HL-60/S4 treated with phorbol 12-myristate 13-acetate at 8.2 ng/mL for 4 days and 3 days (cell line): ENCODE measurements around the gene TMEM117.

Experiments used
- in situ Hi-C: fragments of 300-500 bp; cut with MboI; formaldehyde crosslinking; loops from 2 replicates; pipeline ENCODE4 v1.15.0; 2022; ENCODE audit warnings: low sequenced_read_pairs

TMEM117 gene

DNA sequence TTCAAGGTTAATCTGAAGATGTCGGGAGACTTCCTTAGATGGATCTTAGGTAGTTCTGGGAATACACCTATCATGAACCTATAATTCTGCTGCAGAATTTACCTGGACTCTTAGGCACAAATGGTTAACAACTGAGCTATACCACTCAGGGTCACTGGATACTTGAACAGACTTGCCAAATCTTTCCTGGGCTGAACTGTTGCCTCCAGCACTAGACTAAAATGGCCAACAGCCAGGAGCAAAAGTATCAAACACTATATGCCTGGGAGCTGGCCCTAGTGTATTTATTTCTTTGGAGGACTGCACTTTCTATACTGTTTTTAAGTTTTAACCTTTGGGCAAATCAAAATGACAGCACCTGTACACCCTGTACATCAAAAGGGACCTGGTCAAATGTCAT, 252.8 kb downstream of the TMEM117 start:
- in situ Hi-C loops, result no loop called here

GRCh38 chr12:44091948-44092606, 256.2 kb downstream of the TMEM117 start:
- in situ Hi-C loops, result no loop called here

GRCh38 chr12:44098786-44099185, 262.9 kb downstream of the TMEM117 start:
- in situ Hi-C loops, result no loop called here

- in situ Hi-C loops, result no loop called here
Observed at GRCh38 chr12:44099486-44099885, 263.6 kb downstream of the TMEM117 start.

- in situ Hi-C loops, result no loop called here
Observed at GRCh38 chr12:44100264-44100663, 264.4 kb downstream of the TMEM117 start.

DNA sequence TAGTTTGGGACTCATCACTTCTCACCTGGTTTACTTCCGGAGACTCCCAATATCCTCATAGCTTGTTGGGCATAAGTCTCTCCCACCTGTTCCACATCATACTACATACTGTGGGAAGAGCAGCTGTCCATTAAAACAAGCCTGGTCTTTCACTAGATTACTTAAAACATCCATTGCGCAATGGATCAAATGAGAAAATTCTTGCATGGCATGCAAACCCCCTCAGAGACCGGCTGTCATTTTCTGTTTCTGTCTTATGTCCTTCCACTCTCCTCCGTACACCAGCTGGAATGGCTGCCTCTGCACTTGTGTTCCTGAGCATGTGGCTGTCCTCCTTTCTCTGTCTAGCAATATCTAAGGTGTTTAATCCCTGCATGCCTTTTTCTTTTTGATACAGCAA, 265.6 kb downstream of the TMEM117 start:
- in situ Hi-C loops, result no loop called here

GRCh38 chr12:44114906-44115305, 279.0 kb downstream of the TMEM117 start:
- in situ Hi-C loops, result no loop called here

DNA sequence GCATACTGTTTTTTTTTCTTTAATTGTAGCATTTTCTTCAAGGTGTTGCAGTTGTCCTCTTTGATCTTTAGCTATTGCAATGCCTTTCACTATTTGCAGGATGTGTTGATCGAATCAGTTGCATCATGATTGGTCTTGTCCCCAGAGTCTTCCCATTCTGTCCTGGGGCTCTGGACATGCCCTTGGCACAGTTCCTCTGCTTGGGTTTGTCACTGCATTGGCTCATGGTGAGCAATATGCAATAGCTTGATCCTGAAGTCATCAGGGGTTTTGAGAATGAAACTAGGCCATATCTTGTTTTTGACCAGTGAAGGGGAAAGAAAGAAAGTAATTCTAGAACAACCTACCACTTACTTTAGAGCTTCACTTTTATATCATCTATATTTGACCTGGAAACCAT, 281.5 kb downstream of the TMEM117 start:
- in situ Hi-C loops, result no loop called here

DNA sequence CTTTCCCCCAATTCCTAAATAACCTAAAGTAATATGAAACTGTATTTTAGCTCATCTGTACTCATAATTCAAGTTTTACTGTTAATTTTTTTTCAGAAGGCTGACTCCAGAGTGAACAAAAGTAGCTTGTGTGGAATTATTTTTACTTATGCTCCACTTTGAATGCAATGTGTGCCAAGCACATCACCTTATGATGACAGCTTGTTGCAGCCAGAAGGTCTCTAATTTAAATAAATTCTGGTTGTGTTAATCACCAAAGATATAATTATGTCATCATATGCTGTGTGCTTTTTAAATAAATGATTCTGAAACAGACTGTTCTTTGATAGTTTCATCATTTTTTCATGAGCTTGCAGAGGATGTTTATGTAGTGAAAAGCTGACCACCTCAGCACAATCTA, 283.1 kb downstream of the TMEM117 start:
- in situ Hi-C loops, result no loop called here

- in situ Hi-C loops, result no loop called here
Observed at GRCh38 chr12:44126806-44127205, 290.9 kb downstream of the TMEM117 start.

- in situ Hi-C loops, result no loop called here
Observed at GRCh38 chr12:44127966-44128710, 292.3 kb downstream of the TMEM117 start.

DNA sequence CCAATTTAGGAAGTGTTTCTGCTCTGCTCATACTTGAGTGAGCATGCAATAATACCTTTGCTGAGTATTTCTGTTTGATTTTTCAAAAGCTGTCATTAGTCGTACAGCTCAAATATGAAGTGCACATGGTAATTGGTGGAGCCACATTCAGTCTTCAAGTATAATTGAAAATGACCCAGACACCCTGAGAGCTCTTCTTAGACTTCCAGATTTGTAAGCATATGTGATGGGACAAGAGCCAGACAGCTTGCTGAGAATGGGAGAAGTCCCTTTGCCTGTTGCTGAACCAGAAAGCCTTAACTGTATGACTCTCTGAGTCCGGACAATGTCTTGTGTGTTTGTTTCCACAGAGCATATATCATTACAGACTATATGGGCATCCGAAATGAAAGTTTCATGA, 307.3 kb downstream of the TMEM117 start:
- in situ Hi-C loops, result no loop called here

- in situ Hi-C loops, result no loop called here
Observed at GRCh38 chr12:44148936-44149335, 313.1 kb downstream of the TMEM117 start.

DNA sequence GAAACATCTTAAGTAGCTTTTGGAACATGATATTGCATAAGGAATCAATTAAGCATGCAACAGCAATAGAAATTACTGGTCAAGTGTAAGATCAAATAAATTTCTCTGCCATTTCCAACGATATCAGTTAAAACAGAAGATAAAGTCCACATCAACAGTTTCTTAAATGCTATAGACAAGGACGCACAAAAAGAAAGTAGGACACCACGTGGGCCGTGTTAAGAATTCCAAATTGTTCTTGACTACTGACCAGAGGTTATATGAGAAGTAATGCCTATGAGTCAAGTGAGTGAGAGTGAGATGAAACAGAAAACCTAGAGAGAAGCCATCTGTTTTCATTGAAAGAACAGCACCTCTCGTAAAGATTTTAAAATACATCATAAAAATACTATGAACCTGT, 318.2 kb downstream of the TMEM117 start:
- in situ Hi-C loops, result no loop called here

- in situ Hi-C loops, result no loop called here
Observed at GRCh38 chr12:44155358-44155757, 319.5 kb downstream of the TMEM117 start.

DNA sequence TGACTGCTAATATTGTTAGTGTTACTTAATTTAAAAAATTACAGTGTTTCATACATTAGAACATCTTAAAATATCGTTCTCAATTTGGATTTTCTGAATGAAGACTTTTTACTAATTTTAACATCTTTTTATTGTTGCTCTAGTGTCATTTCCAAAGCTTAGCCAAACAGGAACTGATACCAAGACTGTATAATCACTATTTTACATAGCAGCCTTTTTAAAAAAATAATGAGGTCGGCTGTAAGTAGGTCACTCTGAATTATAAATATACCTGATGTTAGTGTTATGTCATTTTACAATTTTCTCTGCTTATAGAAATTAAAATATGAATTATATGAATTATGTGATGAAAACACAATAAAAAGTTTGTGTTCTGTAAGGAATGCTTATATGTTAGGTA, 321.5 kb downstream of the TMEM117 start:
- in situ Hi-C loops, result no loop called here

- in situ Hi-C loops, result no loop called here
Observed at GRCh38 chr12:44158746-44159145, 322.9 kb downstream of the TMEM117 start.

DNA sequence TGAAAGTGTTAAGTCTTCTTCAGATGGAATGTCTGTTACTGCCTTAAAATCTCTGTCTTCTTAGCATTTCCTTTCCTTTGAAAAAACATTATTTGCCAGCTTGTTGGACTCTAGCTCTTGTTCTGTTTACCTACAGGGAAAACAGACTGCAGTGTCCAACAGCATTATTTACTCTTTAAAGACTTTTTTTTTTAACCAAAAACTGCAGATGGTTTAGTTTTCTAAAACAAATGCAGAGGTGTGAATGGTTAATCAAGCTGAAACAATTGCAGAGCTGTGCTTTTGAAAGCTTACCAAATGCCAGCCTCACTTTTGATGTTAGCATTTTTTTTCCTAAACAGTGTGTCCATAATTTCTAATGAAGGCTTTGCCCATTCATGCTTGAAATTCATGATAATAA, 323.3 kb downstream of the TMEM117 start:
- in situ Hi-C loops, result no loop called here

- in situ Hi-C loops, result no loop called here
Observed at GRCh38 chr12:44159862-44160261, 324.0 kb downstream of the TMEM117 start.

GRCh38 chr12:44162961-44163360, 327.1 kb downstream of the TMEM117 start:
- in situ Hi-C loops, result no loop called here

DNA sequence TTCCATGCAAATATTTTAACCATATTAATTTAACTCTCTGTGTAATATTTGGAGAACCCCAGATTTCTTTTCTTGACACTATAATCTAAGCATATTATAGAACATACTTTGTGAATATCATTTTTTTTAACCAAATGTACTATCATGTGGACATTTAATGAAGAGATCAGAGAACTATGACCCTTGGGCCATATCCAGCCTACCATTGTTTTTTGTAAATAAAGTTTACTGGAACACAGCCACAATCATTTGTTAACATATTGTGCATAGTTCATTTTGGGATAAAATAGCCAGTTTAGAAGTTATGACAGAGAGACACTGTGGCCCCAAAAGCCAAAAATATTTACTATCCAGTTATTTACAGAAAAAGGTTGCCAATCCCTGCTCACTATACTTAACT, 338.2 kb downstream of the TMEM117 start:
- in situ Hi-C loops, result no loop called here

DNA sequence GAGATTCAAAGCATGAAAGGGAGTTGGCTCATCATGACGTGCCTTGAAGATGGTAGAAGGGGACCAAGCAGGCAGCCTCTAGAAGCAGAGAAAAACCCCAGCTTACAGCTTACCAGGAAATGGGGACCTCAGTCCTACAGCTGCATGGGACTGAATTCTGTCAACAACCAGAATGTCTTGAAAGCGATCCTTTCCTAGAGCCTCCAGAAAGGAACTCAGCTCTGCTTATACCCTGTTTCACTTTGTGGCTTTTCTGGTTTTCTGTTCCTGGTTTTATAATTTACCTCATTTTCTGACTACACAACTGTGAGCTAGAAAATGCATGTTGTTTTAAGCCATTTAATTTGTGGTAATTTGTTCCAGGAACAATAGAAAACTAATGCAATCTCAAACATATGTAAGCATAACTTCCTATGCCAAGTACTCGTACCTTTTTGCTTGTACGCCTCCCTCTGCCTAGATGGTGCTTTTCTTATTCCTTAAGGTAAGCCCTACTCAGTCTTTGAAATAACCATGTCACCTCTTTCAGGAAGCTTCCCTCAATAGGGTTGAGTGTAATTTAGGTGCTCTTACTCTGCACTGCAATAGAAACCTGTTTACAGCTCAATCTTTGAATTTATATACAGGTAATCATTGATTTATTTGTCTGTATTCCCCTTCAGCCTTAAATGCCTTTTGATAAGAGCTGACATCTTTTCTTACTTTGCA, 348.8 kb downstream of the TMEM117 start:
- in situ Hi-C loops, result no loop called here
